ENCODE measurements around the gene PYGO2.

The PYGO2 gene

GRCh38 chr1:154925335-154926170, 36.0 kb downstream of the PYGO2 start:
- no peak overlapping the region for H3K4me3 ChIP-seq (ENCODE audit: low read length)
- no peaks in the 10 kb centered on the region for H3K9me3 ChIP-seq (ENCODE audit: insufficient read depth, low read length)
- H3K4me1 ChIP-seq (ENCODE audit: low read length), result no peaks in the 10 kb centered on the region
- no peak overlapping the region for H3K9ac ChIP-seq (ENCODE audit: low read length)
- no peak overlapping the region for H2AFZ ChIP-seq (ENCODE audit: low read depth, low read length)
- no peaks in the 10 kb centered on the region for H4K20me1 ChIP-seq (ENCODE audit: insufficient read depth, low read length)
- no peak overlapping the region for H3K4me2 ChIP-seq (ENCODE audit: low read length)
- TF ChIP-seq EZH2phosphoT487 (IDR thresholded peaks at IDR 0.05; ENCODE audit: low read depth) (no peak), CTCF (IDR thresholded peaks at IDR 0.05; ENCODE audit: low read depth, low read length) (no peak)
- H3K36me3 ChIP-seq (replicated peaks; ENCODE audit: low read depth, low read length), result peaks cover 44% of the 10 kb centered on the region
- H3K27ac ChIP-seq (ENCODE audit: low read length), result no peak overlapping the region
- no peaks in the 10 kb centered on the region for H3K79me2 ChIP-seq (ENCODE audit: low read length)
- H3K27me3 ChIP-seq (ENCODE audit: low read depth, low read length), result no peaks in the 10 kb centered on the region

GRCh38 chr1:154923695-154924094, 37.9 kb downstream of the PYGO2 start:
- no peak overlapping the region for H3K4me2 ChIP-seq (ENCODE audit: low read length)
- no peaks in the 10 kb centered on the region for H3K9me3 ChIP-seq (ENCODE audit: insufficient read depth, low read length)
- no peak overlapping the region for H3K4me3 ChIP-seq (ENCODE audit: low read length)
- no peak overlapping the region for H3K9ac ChIP-seq (ENCODE audit: low read length)
- no peaks in the 10 kb centered on the region for H3K79me2 ChIP-seq (ENCODE audit: low read length)
- TF ChIP-seq CTCF (IDR thresholded peaks at IDR 0.05; ENCODE audit: low read depth, low read length), result no peak
- TF ChIP-seq EZH2phosphoT487 (IDR thresholded peaks at IDR 0.05; ENCODE audit: low read depth), result no peak
- no peak overlapping the region for H3K27ac ChIP-seq (ENCODE audit: low read length)
- H3K27me3 ChIP-seq (ENCODE audit: low read depth, low read length), result no peaks in the 10 kb centered on the region
- H3K4me1 ChIP-seq (ENCODE audit: low read length), result no peaks in the 10 kb centered on the region
- no peak overlapping the region for H2AFZ ChIP-seq (ENCODE audit: low read depth, low read length)
- no peaks in the 10 kb centered on the region for H4K20me1 ChIP-seq (ENCODE audit: insufficient read depth, low read length)
- peaks cover 37% of the 10 kb centered on the region for H3K36me3 ChIP-seq (replicated peaks; ENCODE audit: low read depth, low read length)

GRCh38 chr1:154913273-154913672, 48.3 kb downstream of the PYGO2 start:
- TF ChIP-seq CTCF (IDR thresholded peaks at IDR 0.05; ENCODE audit: low read depth, low read length) (no peak), EZH2phosphoT487 (IDR thresholded peaks at IDR 0.05; ENCODE audit: low read depth) (no peak)
- Histone ChIP-seq H3K27ac (ENCODE audit: low read length) (no peak overlapping the region), H3K4me3 (ENCODE audit: low read length) (no peak overlapping the region), H3K4me2 (ENCODE audit: low read length) (no peak overlapping the region), H3K9me3 (ENCODE audit: insufficient read depth, low read length) (peaks cover 3% of the 10 kb centered on the region; the same call in 1 of the 2 replicates), H3K27me3 (ENCODE audit: low read depth, low read length) (no peaks in the 10 kb centered on the region), H3K9ac (ENCODE audit: low read length) (no peak overlapping the region), H4K20me1 (ENCODE audit: insufficient read depth, low read length) (no peaks in the 10 kb centered on the region), H3K79me2 (ENCODE audit: low read length) (no peaks in the 10 kb centered on the region), H3K4me1 (ENCODE audit: low read length) (no peaks in the 10 kb centered on the region), H3K36me3 (replicated peaks; ENCODE audit: low read depth, low read length) (no peaks in the 10 kb centered on the region), H2AFZ (ENCODE audit: low read depth, low read length) (no peak overlapping the region)

GRCh38 chr1:154912755-154913154, 48.8 kb downstream of the PYGO2 start:
- TF ChIP-seq EZH2phosphoT487 (IDR thresholded peaks at IDR 0.05; ENCODE audit: low read depth) (no peak), CTCF (IDR thresholded peaks at IDR 0.05; ENCODE audit: low read depth, low read length) (no peak)
- no peak overlapping the region for H3K4me3 ChIP-seq (ENCODE audit: low read length)
- H3K79me2 ChIP-seq (ENCODE audit: low read length), result no peaks in the 10 kb centered on the region
- no peak overlapping the region for H3K9ac ChIP-seq (ENCODE audit: low read length)
- no peaks in the 10 kb centered on the region for H3K27me3 ChIP-seq (ENCODE audit: low read depth, low read length)
- H3K4me2 ChIP-seq (ENCODE audit: low read length), result no peak overlapping the region
- H3K36me3 ChIP-seq (replicated peaks; ENCODE audit: low read depth, low read length), result no peaks in the 10 kb centered on the region
- no peaks in the 10 kb centered on the region for H3K4me1 ChIP-seq (ENCODE audit: low read length)
- peaks cover 3% of the 10 kb centered on the region for H3K9me3 ChIP-seq (ENCODE audit: insufficient read depth, low read length)
- H3K27ac ChIP-seq (ENCODE audit: low read length), result no peak overlapping the region
- H4K20me1 ChIP-seq (ENCODE audit: insufficient read depth, low read length), result no peaks in the 10 kb centered on the region
- no peak overlapping the region for H2AFZ ChIP-seq (ENCODE audit: low read depth, low read length)

Measured in OCI-LY3 (cell line).